Activated T-helper 17 cell treated with anti-CD3 and anti-CD28 coated beads, Interleukin-2, amount 50 U/mL, for 72 hours (primary cell): ENCODE data around the gene ST6GALNAC1. TPM values are rescaled to one million over a fixed set of nuclear protein-coding genes. Genes with fewer than 3 reads are reported as not detected.
"Not testable (repeated sequence)": the region's sequence is repeated elsewhere in the genome, so short reads cannot be mapped to it uniquely, and the experiment has no call there.

Experiments
- ATAC-seq: fragments of 150-1000 bp; cut with Tn5 transposase; replicated peaks from 2 replicates; pipeline ENCODE4 v1.10.0; 2021; ENCODE audit warnings: mild to moderate bottlenecking, moderate library complexity
- H3K27ac Mint-ChIP-seq: one replicate; pipeline ENCODE4 v1.8.0; 2022; ENCODE audit warnings: mixed read lengths
- H3K27me3 Mint-ChIP-seq: one replicate; pipeline ENCODE4 v1.8.0; 2022; ENCODE audit warnings: mixed read lengths
- H3K36me3 Mint-ChIP-seq: one replicate; pipeline ENCODE4 v1.8.0; 2022; ENCODE audit warnings: low read depth, mild to moderate bottlenecking, mixed read lengths
- H3K4me1 Mint-ChIP-seq: one replicate; pipeline ENCODE4 v1.8.0; 2022; ENCODE audit warnings: mixed read lengths
- H3K4me3 Mint-ChIP-seq: one replicate; pipeline ENCODE4 v1.8.0; 2022; ENCODE audit warnings: mild to moderate bottlenecking, mixed read lengths
- H3K9me3 Mint-ChIP-seq: one replicate; pipeline ENCODE4 v1.8.0; 2022; ENCODE audit warnings: mixed read lengths
- total RNA-seq, 2 donors: library from RNA; stranded (reverse); gene quantifications; one replicate each; pipeline ENCODE4 v1.2.3, GENCODE V29; 2022

The ST6GALNAC1 gene
- total RNA-seq, 2 donors from 2014 or later = 1.4 to 2.5 TPM

DNA sequence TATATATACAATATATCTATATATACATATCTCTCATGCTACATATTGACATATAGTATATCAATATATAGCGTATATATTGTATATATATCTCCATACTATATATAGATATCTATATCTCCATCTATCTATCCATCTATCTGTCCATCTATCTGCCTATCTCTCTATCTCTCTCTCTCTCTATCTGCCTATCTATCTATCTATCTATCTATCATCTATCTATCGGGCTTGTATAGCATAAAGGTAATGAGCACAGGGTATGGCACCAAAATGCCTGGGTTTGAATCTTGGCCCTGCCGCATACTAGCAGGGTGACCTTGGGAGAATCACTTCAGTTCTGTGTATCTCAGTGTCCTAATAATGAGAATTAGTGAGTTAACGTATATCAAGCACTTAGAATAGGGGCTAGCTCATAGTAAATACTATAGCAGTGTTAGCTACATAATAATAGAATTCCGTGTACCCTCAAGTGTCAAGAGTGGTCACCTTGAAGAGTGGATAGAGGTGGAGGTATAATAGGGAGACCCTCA lies 1.5 kb downstream of the ST6GALNAC1 start:
- no peaks in the 10 kb centered on the region for H3K27me3 Mint-ChIP-seq
- no peaks in the 10 kb centered on the region for H3K36me3 Mint-ChIP-seq
- no peak for ATAC-seq
- H3K27ac Mint-ChIP-seq = no peak overlapping the region
- H3K4me3 Mint-ChIP-seq = no peak overlapping the region
- no peaks in the 10 kb centered on the region for H3K9me3 Mint-ChIP-seq
- H3K4me1 Mint-ChIP-seq = peaks cover 13% of the 10 kb centered on the region

DNA sequence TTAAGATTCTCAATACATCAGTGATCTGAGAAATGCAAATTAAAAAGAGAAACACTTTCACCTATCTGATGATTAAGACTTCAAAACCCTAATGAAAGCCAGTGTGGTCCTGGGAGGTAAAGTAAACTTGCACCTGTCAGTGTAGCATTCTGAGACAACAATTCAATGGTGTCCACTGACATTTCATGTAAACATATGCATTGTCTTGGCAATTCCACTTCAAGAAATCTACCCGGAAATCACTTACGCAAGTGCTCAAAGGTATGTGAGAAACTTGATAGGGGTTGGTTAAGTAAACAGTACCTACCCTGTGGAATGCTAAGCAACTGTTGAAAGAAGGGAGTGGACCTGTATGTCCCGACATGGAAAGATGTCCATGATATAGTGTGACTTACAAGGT lies 2.1 kb downstream of the ST6GALNAC1 start:
- no peak for ATAC-seq
- H3K36me3 Mint-ChIP-seq = no peaks in the 10 kb centered on the region
- H3K4me1 Mint-ChIP-seq = peaks cover 13% of the 10 kb centered on the region
- no peaks in the 10 kb centered on the region for H3K9me3 Mint-ChIP-seq
- H3K4me3 Mint-ChIP-seq = no peak overlapping the region
- no peak overlapping the region for H3K27ac Mint-ChIP-seq
- no peaks in the 10 kb centered on the region for H3K27me3 Mint-ChIP-seq

DNA sequence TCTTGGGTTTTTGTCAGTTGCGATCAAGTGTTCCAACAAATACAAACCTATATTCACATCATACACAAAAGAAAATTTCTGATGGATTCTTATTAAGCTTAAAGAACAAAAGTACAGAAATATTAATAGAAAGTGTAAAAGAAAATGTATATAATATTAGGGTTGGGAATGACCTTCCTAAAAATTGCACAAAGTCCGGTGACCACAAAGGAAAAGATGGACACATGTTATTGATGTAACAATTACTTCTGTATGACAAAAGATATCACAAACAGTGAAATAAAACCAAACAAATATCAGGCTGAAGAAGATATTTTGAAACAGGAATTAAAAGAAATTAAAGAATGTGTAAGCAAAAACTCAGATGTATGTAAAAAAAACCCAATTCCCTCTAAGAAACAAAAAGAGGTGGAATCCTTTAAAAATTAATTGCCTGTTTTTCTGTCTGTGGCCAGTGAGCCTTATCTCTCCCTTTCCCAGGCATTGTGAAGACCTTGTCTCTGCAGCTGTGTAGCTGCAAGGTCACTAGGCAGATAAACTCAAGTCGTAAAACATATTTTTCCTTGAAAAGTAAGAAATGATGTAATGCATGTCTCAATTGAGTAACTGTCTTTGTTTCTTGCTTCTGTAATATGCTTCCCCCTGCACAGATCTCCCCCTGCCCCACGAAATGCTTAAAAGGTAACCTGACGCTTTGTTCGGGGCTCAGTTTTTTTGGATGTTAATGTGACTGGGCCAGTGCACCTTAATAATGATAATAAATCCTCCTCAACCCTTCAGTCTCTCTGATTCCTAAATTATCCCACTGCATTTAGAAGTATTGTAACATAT lies 2.8 kb downstream of the ST6GALNAC1 start:
- H3K27me3 Mint-ChIP-seq = no peaks in the 10 kb centered on the region
- H3K9me3 Mint-ChIP-seq = no peaks in the 10 kb centered on the region
- H3K27ac Mint-ChIP-seq = no peak overlapping the region
- no peak for ATAC-seq
- no peak overlapping the region for H3K4me3 Mint-ChIP-seq
- H3K36me3 Mint-ChIP-seq = no peaks in the 10 kb centered on the region
- peaks cover 13% of the 10 kb centered on the region for H3K4me1 Mint-ChIP-seq

DNA sequence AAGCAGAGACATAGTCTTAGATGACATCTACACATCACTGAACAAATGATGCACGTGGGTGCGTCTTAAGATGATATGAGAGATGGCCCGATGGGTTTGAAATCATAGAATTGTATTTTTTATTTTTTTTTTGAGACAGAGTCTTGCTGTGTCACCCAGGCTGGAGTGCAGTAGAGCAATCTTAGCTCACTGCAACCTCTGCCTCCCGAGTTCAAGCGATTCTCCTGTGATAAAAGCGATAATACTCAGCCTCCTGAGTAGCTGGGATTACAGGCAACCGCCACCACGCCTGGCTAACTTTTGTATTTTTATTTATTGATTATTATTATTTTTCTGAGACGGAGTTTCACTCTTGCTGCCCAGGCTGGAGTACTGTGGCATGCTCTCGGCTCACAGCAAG lies 5.3 kb downstream of the ST6GALNAC1 start:
- Mint-ChIP-seq H3K36me3 (no peaks in the 10 kb centered on the region), H3K4me1 (peaks cover 4% of the 10 kb centered on the region), H3K4me3 (no peak overlapping the region), H3K27ac (no peak overlapping the region), H3K9me3 (no peaks in the 10 kb centered on the region), H3K27me3 (peaks cover 3% of the 10 kb centered on the region)
- no peak for ATAC-seq

DNA sequence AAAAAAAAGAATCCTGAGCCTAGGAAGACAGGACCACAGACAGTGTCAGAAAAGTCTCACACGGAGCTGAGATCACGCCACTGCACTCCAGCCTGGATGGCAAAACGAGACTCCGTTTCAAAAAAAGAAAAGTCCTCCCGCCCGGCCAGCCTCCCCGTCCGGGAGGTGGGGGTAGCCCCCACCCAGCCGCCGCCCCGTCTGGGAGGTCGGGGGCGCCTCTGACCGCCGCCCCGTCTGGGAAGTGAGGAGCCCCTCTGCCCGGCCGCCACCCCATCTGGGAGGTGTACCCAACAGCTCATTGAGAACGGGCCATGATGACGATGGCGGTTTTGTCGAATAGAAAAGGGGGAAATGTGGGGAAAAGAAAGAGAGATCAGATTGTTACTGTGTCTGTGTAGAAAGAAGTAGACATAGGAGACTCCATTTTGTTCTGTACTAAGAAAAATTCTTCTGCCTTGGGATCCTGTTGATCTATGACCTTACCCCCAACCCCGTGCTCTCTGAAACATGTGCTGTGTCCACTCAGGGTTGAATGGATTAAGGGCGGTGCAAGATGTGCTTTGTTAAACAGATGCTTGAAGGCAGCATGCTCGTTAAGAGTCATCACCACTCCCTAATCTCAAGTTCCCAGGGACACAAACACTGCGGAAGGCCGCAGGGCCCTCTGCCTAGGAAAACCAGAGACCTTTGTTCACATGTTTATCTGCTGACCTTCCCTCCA lies 6.9 kb downstream of the ST6GALNAC1 start:
- not testable (repeated sequence) for H3K27me3 Mint-ChIP-seq, H3K36me3 Mint-ChIP-seq, H3K27ac Mint-ChIP-seq, H3K4me3 Mint-ChIP-seq, H3K4me1 Mint-ChIP-seq, H3K9me3 Mint-ChIP-seq, ATAC-seq

DNA sequence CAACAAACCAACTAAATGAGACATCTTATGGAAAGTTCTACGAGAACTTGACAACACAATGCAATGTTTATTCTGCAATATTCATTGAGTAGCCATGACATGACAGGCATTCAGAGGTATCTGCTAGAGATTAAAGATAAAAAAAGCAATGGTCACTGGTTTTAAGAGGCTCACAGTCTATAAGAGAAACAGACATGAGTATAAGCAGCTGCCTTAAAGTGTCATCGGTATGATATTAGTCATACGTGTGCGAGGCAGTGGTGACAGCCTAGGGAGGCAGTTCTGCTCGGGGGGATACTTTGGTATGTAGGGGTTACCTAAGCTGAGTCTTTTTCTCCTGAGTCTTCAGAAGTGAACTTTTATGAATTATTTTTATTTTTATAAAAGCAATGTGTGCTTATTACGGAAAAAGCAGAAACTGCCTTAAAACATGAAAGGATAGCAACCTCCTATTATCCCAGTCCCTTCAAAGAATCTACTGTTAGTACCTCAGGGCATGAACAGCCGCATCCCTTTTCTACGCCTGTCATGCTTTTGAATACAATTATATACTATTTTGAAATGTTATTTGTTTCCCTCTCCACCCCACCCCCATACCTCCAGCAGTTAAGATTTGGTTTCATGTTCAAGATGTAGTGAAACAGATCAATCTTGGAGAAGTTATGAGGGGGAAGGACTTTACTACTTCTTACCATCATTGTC lies 7.7 kb downstream of the ST6GALNAC1 start:
- Mint-ChIP-seq H3K27ac (no peak overlapping the region), H3K4me1 (no peaks in the 10 kb centered on the region), H3K9me3 (no peaks in the 10 kb centered on the region), H3K4me3 (no peak overlapping the region), H3K27me3 (peaks cover 3% of the 10 kb centered on the region), H3K36me3 (no peaks in the 10 kb centered on the region)
- ATAC-seq = peak; percentile 34

DNA sequence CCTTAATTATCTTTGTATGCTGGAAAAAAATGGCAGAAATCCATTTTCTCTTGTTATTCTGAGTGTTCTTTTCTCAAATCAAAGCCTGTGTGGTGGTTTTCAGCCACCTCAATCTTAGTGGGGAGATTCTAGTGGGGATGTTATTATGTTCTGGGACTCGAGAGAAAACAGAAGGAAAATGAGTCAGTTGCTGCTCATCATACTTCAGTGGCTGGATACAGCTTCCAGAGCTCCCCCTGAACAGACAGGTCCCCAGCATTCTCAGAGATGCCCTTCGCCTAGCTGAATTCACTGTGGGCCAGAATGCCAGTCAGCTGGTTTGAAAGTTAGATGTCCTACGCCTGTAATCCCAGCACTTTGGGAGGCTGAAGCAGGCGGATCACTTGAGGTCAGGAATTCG lies 8.5 kb downstream of the ST6GALNAC1 start:
- Mint-ChIP-seq H3K36me3 (no peaks in the 10 kb centered on the region), H3K27me3 (peaks cover 3% of the 10 kb centered on the region), H3K27ac (peak overlapping the region; percentile 24), H3K4me1 (no peaks in the 10 kb centered on the region), H3K9me3 (no peaks in the 10 kb centered on the region), H3K4me3 (no peak overlapping the region)
- ATAC-seq = no peak

DNA sequence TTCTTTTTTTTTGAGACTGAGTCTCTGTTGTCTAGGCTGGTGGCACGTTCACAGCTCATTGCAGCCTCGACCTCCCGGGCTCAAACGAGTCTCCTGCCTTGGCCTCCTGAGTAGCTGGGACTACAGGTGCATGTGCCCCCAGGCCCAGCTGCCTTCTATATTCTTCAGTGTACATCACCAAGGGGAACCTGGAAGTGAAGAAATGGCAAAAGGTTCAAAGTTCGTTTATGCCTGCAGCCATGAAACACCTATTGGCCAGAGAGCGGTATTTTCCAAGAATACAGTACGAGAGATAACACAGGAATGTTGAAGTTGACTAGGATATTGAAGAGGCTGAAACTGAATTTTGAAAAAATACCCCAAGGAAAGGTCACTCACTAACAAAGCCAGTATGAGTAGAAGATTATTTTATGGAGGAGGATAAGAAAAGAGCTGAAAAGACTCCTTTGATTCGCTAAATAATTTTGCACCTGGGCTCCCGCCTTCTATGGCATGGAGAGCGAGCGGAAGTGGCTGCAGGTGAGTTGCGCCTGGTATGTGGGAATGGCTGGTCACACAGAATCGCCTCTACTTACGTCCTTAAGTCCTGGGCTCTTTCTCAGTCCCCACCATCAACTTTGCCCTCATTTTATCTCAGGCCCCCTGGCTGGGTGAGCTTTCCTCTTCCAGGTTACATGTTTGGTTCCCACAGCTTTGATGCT lies 9.8 kb downstream of the ST6GALNAC1 start:
- Mint-ChIP-seq H3K9me3 (no peaks in the 10 kb centered on the region), H3K27ac (no peak overlapping the region), H3K36me3 (no peaks in the 10 kb centered on the region), H3K27me3 (peaks cover 3% of the 10 kb centered on the region), H3K4me1 (no peaks in the 10 kb centered on the region), H3K4me3 (no peak overlapping the region)
- no peak for ATAC-seq

DNA sequence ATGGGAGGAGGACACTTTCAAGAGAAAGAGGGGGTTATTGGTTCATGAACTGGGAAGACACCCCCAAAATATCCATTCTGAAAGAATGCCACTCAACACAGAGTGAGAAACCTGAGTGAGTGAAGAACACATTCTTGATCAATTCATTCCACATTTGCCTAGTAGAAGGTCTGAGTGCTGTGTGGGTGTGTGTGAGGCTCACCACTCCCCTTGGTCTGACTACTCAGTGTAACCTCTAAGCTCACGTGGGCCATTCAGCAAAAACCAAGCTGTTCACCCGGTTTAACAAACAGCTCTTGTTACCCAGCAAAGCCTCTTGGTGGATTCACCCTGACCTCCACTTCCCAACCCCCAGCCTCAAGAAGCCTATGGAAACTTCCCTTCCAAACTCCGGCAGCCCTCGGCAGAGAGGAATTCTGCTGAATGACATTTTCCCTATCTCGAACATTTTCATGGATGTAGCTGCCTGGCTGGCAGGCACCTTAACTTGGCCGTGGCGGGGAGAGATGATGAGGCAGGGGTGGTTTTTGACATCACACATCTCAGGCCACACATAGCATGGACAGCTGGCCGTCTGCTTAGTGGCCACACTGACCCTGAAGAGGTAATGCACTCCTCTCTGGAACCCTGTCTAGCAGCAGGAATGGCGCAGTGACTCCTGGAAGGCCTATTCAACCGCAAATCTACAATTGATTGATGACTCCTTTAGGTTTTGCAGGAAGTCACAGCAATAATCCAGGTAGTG lies 11.6 kb downstream of the ST6GALNAC1 start:
- H3K4me3 Mint-ChIP-seq = no peak overlapping the region
- no peaks in the 10 kb centered on the region for H3K36me3 Mint-ChIP-seq
- H3K27me3 Mint-ChIP-seq = peaks cover 3% of the 10 kb centered on the region
- H3K27ac Mint-ChIP-seq = no peak overlapping the region
- H3K9me3 Mint-ChIP-seq = no peaks in the 10 kb centered on the region
- no peaks in the 10 kb centered on the region for H3K4me1 Mint-ChIP-seq
- peak; percentile 52 for ATAC-seq

DNA sequence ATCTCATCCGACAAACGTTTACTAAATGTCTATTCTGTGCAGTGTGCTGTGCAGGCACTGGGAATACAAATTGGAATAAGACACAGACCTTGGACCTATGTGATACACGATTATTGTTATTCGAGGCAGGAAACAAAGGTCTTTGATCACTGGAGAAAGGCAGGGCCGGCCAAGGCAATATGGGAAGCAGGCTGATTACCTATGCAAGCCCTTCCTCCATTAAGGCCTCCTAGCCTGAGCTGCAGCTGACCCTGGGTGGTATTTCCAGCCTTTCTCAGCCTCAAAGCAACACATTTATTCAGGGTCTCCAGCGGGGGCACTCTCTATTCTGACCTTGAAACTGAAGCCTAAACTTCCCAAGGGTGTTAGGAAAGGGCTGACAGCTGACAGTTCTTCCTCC lies 13.4 kb downstream of the ST6GALNAC1 start:
- H3K27me3 Mint-ChIP-seq = peaks cover 3% of the 10 kb centered on the region
- no peaks in the 10 kb centered on the region for H3K36me3 Mint-ChIP-seq
- no peak for ATAC-seq
- no peaks in the 10 kb centered on the region for H3K9me3 Mint-ChIP-seq
- no peak overlapping the region for H3K4me3 Mint-ChIP-seq
- H3K4me1 Mint-ChIP-seq = no peaks in the 10 kb centered on the region
- H3K27ac Mint-ChIP-seq = no peak overlapping the region

DNA sequence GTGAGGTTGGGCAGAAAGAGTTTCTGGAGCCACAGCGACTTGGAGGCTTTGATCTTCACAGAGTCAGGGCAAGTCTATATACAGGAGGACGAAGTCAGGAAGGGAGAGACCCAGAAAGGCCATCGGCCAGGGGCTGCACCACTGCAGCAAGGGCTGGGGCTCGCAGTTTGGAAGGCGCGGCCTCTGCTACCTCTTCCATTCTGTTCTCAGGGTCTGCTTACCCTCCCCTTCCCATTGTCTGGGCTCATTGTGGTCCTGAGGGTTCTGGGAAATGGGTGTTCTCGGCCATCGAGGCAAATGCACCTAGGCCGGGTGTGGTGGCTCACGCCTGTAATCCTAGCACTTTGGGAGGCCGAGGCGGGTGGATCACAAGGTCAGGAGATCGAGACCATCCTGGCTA lies 16.0 kb downstream of the ST6GALNAC1 start:
- H3K9me3 Mint-ChIP-seq = no peaks in the 10 kb centered on the region
- no peak for ATAC-seq
- H3K27me3 Mint-ChIP-seq = peaks cover 6% of the 10 kb centered on the region
- no peaks in the 10 kb centered on the region for H3K36me3 Mint-ChIP-seq
- peaks cover 6% of the 10 kb centered on the region for H3K4me1 Mint-ChIP-seq
- H3K4me3 Mint-ChIP-seq = no peak overlapping the region
- H3K27ac Mint-ChIP-seq = no peak overlapping the region

DNA sequence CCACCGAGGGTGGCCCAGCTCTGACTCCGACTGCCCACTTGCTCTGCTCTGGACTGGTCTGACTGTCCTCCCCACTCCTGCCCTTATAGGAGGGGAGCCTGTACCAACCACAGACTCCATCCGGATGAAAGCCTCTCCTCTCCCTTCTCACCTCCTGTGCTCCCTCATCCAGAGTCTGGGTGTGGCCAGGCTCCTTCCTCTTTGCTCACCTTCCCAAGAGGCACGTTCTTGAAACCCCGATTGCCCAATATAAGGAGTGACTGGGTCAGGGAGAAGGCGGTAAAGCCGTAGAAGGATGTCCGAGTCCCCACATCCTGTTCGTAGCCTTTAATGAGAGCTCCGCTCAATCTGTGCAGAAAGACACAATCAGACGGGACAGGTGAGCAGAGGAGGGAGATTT lies 17.1 kb downstream of the ST6GALNAC1 start:
- no peaks in the 10 kb centered on the region for H3K36me3 Mint-ChIP-seq
- H3K27me3 Mint-ChIP-seq = peaks cover 6% of the 10 kb centered on the region
- H3K9me3 Mint-ChIP-seq = no peaks in the 10 kb centered on the region
- peaks cover 6% of the 10 kb centered on the region for H3K4me1 Mint-ChIP-seq
- no peak overlapping the region for H3K27ac Mint-ChIP-seq
- no peak for ATAC-seq
- H3K4me3 Mint-ChIP-seq = no peak overlapping the region

DNA sequence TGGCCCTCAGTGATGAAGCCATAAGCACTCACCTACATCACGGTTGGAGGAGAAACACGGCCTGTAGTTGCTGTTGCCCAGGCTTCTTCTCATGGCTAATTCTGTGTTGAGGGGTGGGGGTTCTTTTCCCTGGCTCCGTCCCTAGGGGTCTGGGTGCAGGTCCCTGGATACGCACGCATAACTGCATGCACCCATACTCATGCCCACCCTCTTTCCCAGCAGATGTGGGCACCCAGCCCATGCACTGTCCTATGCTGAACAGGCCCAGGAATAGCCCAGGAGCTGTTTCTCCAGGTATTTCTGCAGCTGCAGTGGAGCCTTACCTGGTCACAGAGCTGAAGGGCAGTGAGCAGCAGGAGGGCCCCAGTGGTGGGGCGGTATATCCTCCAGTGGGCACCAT lies 18.1 kb downstream of the ST6GALNAC1 start:
- no peak for ATAC-seq
- Mint-ChIP-seq H3K4me3 (no peak overlapping the region), H3K27me3 (peaks cover 6% of the 10 kb centered on the region), H3K9me3 (no peaks in the 10 kb centered on the region), H3K27ac (no peak overlapping the region), H3K4me1 (peaks cover 6% of the 10 kb centered on the region), H3K36me3 (no peaks in the 10 kb centered on the region)
